H7 (cell line): ENCODE data around the gene MDM4. TPM values are rescaled to one million over a fixed set of nuclear protein-coding genes. Genes with fewer than 3 reads are reported as not detected.

ENCODE experiments used
- DNase-seq: peaks from one replicate; pipeline ENCODE4 v3.0.0; 2012
- H3K27me3 ChIP-seq: 2 replicates; pipeline ENCODE4 v1.6.0; 2011; ENCODE audit warnings: mild to moderate bottlenecking, low read length; ENCODE audit not compliant: control insufficient read depth, insufficient read depth
- H3K36me3 ChIP-seq: replicated peaks from 2 replicates; pipeline ENCODE4 v1.5.1; 2011; ENCODE audit warnings: low read length; ENCODE audit not compliant: control insufficient read depth, insufficient read depth
- H3K4me3 ChIP-seq: 2 replicates; pipeline ENCODE4 v1.5.1; 2011; ENCODE audit warnings: low read depth, mild to moderate bottlenecking, control low read depth, low read length, moderate library complexity; ENCODE audit not compliant: insufficient read depth
- total RNA-seq: library from RNA; depleted of rRNA; stranded (reverse); fragments of >200 nt; shearing (Covaris generic); gene quantifications from 2 replicates; pipeline ENCODE4 v1.2.3, GENCODE V29; 2014

The MDM4 gene
- total RNA-seq, 1 experiment from 2014 or later = 15.9 TPM

GRCh38 chr1:204581759-204582158 is 65.6 kb downstream of the MDM4 start:
- Histone ChIP-seq H3K36me3 (no peaks in the 10 kb centered on the region), H3K4me3 (no peak overlapping the region), H3K27me3 (peaks cover 4% of the 10 kb centered on the region; the same call in 1 of the 2 replicates)
- no peak for DNase-seq

- Histone ChIP-seq H3K27me3 (peaks cover 4% of the 10 kb centered on the region; the same call in 1 of the 2 replicates), H3K4me3 (no peak overlapping the region), H3K36me3 (no peaks in the 10 kb centered on the region)
- no peak for DNase-seq
Measured at GRCh38 chr1:204583909-204584632, 67.9 kb downstream of the MDM4 start.

GRCh38 chr1:204584699-204585372 is 68.6 kb downstream of the MDM4 start:
- H3K36me3 ChIP-seq = no peaks in the 10 kb centered on the region
- DNase-seq = peak; percentile 63

GRCh38 chr1:204587621-204588020 is 71.4 kb downstream of the MDM4 start:
- no peak for DNase-seq
- Histone ChIP-seq H3K27me3 (no peaks in the 10 kb centered on the region), H3K36me3 (no peaks in the 10 kb centered on the region), H3K4me3 (no peak overlapping the region)

More at GRCh38 chr1:204584699-204585372, 68.6 kb downstream of the MDM4 start:
- H3K27me3 ChIP-seq = peaks cover under 1% of the 10 kb centered on the region; the same call in 1 of the 2 replicates
- H3K4me3 ChIP-seq = no peak overlapping the region

- Histone ChIP-seq H3K36me3 (no peaks in the 10 kb centered on the region), H3K4me3 (no peak overlapping the region), H3K27me3 (no peaks in the 10 kb centered on the region)
- DNase-seq = peak; percentile 50
Measured at GRCh38 chr1:204588826-204589225, 72.6 kb downstream of the MDM4 start.

GRCh38 chr1:204589409-204590038 is 73.3 kb downstream of the MDM4 start:
- Histone ChIP-seq H3K27me3 (no peaks in the 10 kb centered on the region), H3K4me3 (no peak overlapping the region), H3K36me3 (no peaks in the 10 kb centered on the region)
- no peak for DNase-seq

- Histone ChIP-seq H3K36me3 (no peaks in the 10 kb centered on the region), H3K27me3 (no peaks in the 10 kb centered on the region), H3K4me3 (no peak overlapping the region)
- DNase-seq = no peak
Measured at GRCh38 chr1:204591473-204592090, 75.4 kb downstream of the MDM4 start.

- Histone ChIP-seq H3K4me3 (no peak overlapping the region), H3K27me3 (no peaks in the 10 kb centered on the region), H3K36me3 (no peaks in the 10 kb centered on the region)
- DNase-seq = no peak
Measured at GRCh38 chr1:204592246-204592948, 76.2 kb downstream of the MDM4 start.

- DNase-seq = no peak
Measured at GRCh38 chr1:204598319-204598969, 82.2 kb downstream of the MDM4 start.

GRCh38 chr1:204599098-204599497 is 82.9 kb downstream of the MDM4 start:
- H3K27me3 ChIP-seq = no peaks in the 10 kb centered on the region
- no peak overlapping the region for H3K4me3 ChIP-seq
- DNase-seq = no peak
- no peaks in the 10 kb centered on the region for H3K36me3 ChIP-seq

More at GRCh38 chr1:204598319-204598969, 82.2 kb downstream of the MDM4 start:
- no peaks in the 10 kb centered on the region for H3K27me3 ChIP-seq
- no peak overlapping the region for H3K4me3 ChIP-seq
- no peaks in the 10 kb centered on the region for H3K36me3 ChIP-seq

GRCh38 chr1:204599596-204599995 is 83.4 kb downstream of the MDM4 start:
- no peak for DNase-seq
- Histone ChIP-seq H3K36me3 (no peaks in the 10 kb centered on the region), H3K27me3 (no peaks in the 10 kb centered on the region), H3K4me3 (no peak overlapping the region)

- DNase-seq = no peak
- no peaks in the 10 kb centered on the region for H3K36me3 ChIP-seq
- H3K4me3 ChIP-seq = no peak overlapping the region
- H3K27me3 ChIP-seq = no peaks in the 10 kb centered on the region
Measured at GRCh38 chr1:204600203-204600602, 84.0 kb downstream of the MDM4 start.

- peak; percentile 82 for DNase-seq
- H3K4me3 ChIP-seq = no peak overlapping the region
- H3K36me3 ChIP-seq = no peaks in the 10 kb centered on the region
- no peaks in the 10 kb centered on the region for H3K27me3 ChIP-seq
Measured at GRCh38 chr1:204600968-204601367, 84.8 kb downstream of the MDM4 start.
